MM.1S (cell line): ENCODE results near the gene PPP1R18.

Source experiments
- EZH2 ChIP-seq: fragments of 300-600 bp; sonication (generic); optimal IDR thresholded peaks from 2 replicates; pipeline ENCODE3; 2017; ENCODE audit warnings: low read depth, mild to moderate bottlenecking, antibody characterized with exemption, low read length, mixed read lengths
- TF ChIP-seq, protein P1 (sequence below): fragments of 300-600 bp; sonication (generic); IDR thresholded peaks from 2 replicates; pipeline ENCODE4 v1.5.1; 2016; ENCODE audit warnings: antibody characterized with exemption, low read length, mixed read lengths

DNA sequence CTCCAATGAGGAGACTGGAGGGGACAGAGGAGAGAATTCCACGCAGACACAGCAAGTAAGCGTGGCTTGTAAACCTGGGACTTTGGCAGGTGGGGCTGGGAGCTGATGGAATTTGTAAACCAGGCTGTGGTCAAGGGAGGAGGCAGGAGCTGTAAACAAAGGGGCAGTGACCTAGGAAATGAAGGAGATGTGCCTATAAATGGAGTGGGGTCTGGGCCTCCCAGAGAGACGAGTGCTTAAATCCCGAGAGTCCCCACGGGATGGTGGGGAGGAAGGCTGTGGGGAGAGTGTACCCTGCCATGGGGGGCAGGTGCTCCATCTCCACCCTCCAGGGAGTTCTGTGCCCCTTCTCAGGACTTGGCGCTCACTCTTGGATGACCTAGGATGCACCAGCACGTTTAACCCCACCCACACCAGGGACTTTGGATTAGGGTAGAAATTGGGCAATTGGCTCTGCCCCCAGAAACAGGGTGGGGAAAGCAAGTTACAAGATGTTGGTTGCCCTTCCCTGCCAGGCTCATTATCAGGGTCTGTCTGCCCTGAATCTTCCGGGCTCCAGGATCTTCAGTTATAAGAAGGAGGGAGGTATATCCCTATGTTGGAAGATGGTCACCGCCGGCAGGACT lies 9.7 kb downstream of the PPP1R18 start:
- TF ChIP-seq, protein P1, sequence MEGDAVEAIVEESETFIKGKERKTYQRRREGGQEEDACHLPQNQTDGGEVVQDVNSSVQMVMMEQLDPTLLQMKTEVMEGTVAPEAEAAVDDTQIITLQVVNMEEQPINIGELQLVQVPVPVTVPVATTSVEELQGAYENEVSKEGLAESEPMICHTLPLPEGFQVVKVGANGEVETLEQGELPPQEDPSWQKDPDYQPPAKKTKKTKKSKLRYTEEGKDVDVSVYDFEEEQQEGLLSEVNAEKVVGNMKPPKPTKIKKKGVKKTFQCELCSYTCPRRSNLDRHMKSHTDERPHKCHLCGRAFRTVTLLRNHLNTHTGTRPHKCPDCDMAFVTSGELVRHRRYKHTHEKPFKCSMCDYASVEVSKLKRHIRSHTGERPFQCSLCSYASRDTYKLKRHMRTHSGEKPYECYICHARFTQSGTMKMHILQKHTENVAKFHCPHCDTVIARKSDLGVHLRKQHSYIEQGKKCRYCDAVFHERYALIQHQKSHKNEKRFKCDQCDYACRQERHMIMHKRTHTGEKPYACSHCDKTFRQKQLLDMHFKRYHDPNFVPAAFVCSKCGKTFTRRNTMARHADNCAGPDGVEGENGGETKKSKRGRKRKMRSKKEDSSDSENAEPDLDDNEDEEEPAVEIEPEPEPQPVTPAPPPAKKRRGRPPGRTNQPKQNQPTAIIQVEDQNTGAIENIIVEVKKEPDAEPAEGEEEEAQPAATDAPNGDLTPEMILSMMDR: no peak
- TF ChIP-seq EZH2: no peak
